GM18508 (cell line): ENCODE measurements around the gene RSPH10B.
"Not testable (repeated sequence)": the region's sequence is repeated elsewhere in the genome, so short reads cannot be mapped to it uniquely, and the experiment has no call there.

Experiments used
- ATAC-seq: cut with Tn5 transposase; IDR thresholded peaks from one replicate; pipeline ENCODE4 v1.9.1; 2021; ENCODE audit warnings: moderate number of reproducible peaks; ENCODE audit not compliant: insufficient read depth, unreplicated experiment

Gene RSPH10B

GRCh38 chr7:5930290-5930689 lies 40.2 kb downstream of the RSPH10B start:
- ATAC-seq: not testable (repeated sequence)

- ATAC-seq: not testable (repeated sequence)
Observed at GRCh38 chr7:5926263-5926870, 44.1 kb downstream of the RSPH10B start.

DNA sequence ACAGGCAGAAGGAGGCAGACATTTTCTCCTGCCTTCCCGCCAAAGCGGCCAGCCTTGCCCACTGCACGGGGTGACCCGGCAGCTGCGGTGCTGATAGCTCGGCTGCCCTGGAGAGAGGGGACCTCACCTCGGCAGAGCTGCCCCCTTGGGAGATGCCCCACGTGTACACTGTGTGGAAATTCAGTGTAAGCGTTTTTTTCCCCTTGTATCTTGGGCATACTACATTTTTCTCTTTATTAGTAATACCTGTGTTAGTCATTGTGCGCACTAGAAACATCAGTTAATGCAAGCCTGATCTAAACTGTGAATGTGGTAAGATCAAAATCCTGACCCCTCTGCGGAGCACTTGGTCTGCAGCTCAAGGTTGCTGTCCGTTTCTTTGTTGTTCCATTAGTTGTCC lies 45.9 kb downstream of the RSPH10B start:
- not testable (repeated sequence) for ATAC-seq

DNA sequence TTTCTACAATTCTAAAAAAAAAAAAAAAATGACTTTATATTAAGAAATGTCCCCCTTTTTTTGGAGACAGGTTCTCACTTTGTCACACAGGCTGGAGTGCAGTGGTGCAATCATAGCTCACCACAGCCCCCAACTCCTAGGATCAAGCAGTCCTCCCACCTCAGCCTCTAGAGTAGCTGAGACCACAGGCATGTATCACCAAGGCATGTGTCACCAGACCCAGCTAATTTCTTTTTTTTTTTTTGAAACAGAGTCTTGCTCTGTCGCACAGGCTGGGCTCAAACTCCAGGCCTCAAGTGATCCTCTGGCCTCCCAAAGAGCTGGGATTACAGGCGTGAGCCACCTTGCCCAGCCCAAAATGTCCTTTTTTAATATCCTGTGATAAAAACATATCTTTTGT lies 46.3 kb downstream of the RSPH10B start:
- ATAC-seq: not testable (repeated sequence)

GRCh38 chr7:5916529-5916928 lies 54.0 kb downstream of the RSPH10B start:
- ATAC-seq: not testable (repeated sequence)

DNA sequence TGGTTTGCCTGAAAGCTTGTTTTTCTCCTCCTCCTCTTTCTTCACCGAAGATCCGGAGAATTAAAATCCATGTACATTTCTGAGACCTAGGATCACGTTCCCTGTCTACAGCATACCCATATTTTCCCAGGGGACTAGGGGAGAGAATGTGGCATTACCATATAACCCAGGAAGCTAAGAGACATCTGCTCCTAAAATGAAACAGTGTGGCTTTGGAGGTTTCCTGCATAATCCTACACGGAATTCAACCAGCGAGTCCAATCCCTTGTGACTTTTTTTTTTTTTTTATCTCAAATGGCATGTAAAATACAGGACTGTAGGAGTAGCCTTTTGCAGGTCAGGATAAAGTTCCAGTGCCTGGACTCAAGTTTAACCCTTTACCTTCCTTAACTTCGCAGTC lies 61.7 kb downstream of the RSPH10B start:
- not testable (repeated sequence) for ATAC-seq

GRCh38 chr7:5904726-5905125 lies 65.8 kb downstream of the RSPH10B start:
- ATAC-seq: not testable (repeated sequence)

GRCh38 chr7:5903002-5903401 lies 67.5 kb downstream of the RSPH10B start:
- ATAC-seq: not testable (repeated sequence)

GRCh38 chr7:5898480-5899224 lies 71.8 kb downstream of the RSPH10B start, which contains the start of gene CCZ1:
Gene CCZ1 (plus strand): TSS chr7:5898733. CDS start chr7:5898800, 67 bp downstream.
- peak; percentile 66 for ATAC-seq

- ATAC-seq: not testable (repeated sequence)
Observed at GRCh38 chr7:5897369-5897919, 73.0 kb downstream of the RSPH10B start.

DNA sequence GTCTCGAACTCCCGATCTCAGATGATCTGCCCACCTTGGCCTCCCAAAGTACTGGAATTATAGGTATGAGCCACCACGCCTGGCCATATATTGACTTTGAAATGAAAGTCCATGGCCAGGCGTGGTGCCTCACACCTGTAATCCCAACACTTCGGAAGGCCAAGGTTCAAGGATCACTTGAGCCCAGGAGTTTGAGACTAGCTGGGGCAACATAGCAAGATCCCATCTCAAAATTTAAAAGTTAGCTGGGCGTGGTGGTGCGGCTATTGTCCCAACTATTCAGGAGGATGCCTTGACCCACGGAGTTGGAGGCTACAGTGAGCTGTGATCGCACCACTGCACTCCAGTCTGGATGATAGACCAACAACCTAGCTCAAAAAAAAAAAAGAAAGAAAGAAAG lies 78.0 kb downstream of the RSPH10B start:
- ATAC-seq: no peak

DNA sequence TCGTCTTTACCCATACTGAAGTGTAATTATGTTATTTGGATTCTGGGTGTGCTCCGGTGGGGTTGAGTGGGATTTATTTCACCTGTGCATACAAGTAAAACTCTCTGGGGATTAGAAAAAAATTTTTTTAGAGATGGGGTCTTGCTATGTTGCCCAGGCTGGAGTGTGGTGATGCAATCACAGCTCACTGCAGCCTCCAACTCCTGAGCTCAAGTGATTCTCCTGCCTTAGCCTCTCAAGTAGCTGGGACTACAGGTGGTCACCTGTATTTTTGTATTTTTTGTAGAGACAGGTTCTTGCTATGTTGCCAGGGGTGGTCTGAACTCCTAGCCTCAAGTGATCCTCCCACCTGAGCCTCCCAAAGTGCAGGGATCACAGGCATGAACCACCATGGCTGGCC lies 80.2 kb downstream of the RSPH10B start:
- not testable (repeated sequence) for ATAC-seq

DNA sequence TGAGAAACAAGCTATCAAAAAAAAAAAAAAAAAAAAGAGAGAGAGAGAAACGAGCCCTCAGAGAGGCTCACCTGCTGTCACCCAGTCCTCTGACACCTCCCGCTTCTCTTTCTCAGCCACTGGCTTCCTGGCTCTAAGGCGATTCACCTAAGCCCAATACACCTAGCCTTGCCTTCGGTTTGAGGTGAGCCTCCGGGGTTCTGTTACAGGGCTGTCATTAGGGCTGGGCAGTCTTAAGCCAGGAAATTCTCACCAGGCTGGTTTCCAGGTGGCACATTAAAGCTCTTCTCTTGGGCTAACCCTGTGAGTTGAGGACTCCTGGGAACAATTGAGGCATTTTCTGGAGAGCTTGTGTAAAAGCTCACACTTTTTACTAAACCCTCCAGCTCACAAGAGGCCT lies 82.5 kb downstream of the RSPH10B start:
- not testable (repeated sequence) for ATAC-seq

GRCh38 chr7:5884431-5884830 lies 86.1 kb downstream of the RSPH10B start:
- ATAC-seq: not testable (repeated sequence)

DNA sequence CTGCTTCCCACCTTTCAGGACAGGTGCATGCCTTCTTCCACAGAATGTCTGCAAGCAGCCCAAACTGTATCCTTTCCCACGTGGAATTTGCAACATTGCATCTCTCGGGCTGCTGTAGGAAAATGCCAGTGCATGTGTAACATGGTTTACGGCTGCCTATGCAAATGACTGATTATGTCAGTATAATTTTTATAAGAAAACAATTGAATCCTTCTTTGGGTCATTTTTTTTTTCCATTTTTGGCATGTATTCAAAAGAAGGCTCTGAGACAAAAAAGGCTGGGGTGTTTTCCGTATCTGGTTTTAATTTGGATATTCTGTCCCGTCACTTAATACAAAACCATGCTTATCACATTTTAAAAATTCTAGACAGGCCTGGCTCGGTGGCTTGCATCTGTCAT lies 90.4 kb downstream of the RSPH10B start:
- ATAC-seq: not testable (repeated sequence)

DNA sequence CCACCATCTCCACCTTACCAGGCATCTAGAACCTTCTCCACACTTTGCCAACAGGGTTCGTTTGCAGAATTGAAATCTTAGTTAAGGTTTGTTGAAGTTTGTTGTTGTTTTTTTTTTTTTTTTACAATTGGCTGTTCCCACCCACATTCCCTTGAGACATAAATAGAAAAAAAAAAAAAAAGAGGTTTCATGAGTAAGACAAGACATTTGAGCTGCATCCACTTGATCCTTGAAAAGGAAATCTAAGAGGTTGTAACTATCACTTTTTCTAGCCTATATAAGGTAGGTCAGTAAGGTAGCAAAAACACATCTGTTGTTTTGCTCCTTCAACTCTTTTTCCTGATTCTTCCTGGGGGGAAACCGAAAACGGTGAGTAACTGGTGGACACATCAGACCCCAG lies 90.9 kb downstream of the RSPH10B start:
- ATAC-seq: not testable (repeated sequence)
